Kidney tubule cell (primary cell): ENCODE data around the gene PRCP.
A peak's percentile ranks its signal among the peaks of the same experiment; 100 is the strongest.

Source experiments
- DNase-seq: peaks from one replicate; pipeline ENCODE4 v3.0.0-alpha.2; 2018; ENCODE audit warnings: low spot score

PRCP gene

GRCh38 chr11:82778776-82779175 lies 121.5 kb downstream of the PRCP start:
- no peak for DNase-seq

GRCh38 chr11:82776377-82776776 lies 123.9 kb downstream of the PRCP start:
- DNase-seq, result peak; percentile 55

- peak; percentile 59 for DNase-seq
Measured at GRCh38 chr11:82775736-82776346, 124.4 kb downstream of the PRCP start.

- DNase-seq, result no peak
Measured at GRCh38 chr11:82775218-82775617, 125.0 kb downstream of the PRCP start.
